ENCODE results near the gene LCMT1.
"Not testable (repeated sequence)": the region's sequence is repeated elsewhere in the genome, so short reads cannot be mapped to it uniquely, and the experiment has no call there.

Gene LCMT1

GRCh38 chr16:25111403-25112166, at the start of gene LCMT1:
TSS of gene LCMT1 (plus strand) at chr16:25111742. CDS start at chr16:25111884, 142 bp downstream.
- peak; percentile 83 for DNase-seq

GRCh38 chr16:25063102-25063501, 48.4 kb upstream of the LCMT1 start:
- no peak for DNase-seq

GRCh38 chr16:25063865-25064264, 47.7 kb upstream of the LCMT1 start:
- no peak for DNase-seq

- not testable (repeated sequence) for DNase-seq
Observed at GRCh38 chr16:25064281-25064680, 47.3 kb upstream of the LCMT1 start.

GRCh38 chr16:25064937-25065336, 46.6 kb upstream of the LCMT1 start:
- no peak for DNase-seq

- no peak for DNase-seq
Observed at GRCh38 chr16:25065899-25066298, 45.6 kb upstream of the LCMT1 start.

GRCh38 chr16:25066426-25066746, 45.2 kb upstream of the LCMT1 start:
- no peak for DNase-seq

GRCh38 chr16:25066747-25067631, 44.6 kb upstream of the LCMT1 start:
- peak; percentile 81 for DNase-seq

- DNase-seq = no peak
Observed at GRCh38 chr16:25073854-25074253, 37.7 kb upstream of the LCMT1 start.

- DNase-seq = no peak
Observed at GRCh38 chr16:25078386-25078978, 33.1 kb upstream of the LCMT1 start.

GRCh38 chr16:25079637-25080378, 31.7 kb upstream of the LCMT1 start:
- no peak for DNase-seq

GRCh38 chr16:25080420-25081131, 31.0 kb upstream of the LCMT1 start:
- DNase-seq = no peak

GRCh38 chr16:25081702-25082101, 29.8 kb upstream of the LCMT1 start:
- DNase-seq = no peak

- DNase-seq = no peak
Observed at GRCh38 chr16:25083065-25083464, 28.5 kb upstream of the LCMT1 start.

- no peak for DNase-seq
Observed at GRCh38 chr16:25083701-25084100, 27.8 kb upstream of the LCMT1 start.

- no peak for DNase-seq
Observed at GRCh38 chr16:25084797-25085196, 26.7 kb upstream of the LCMT1 start.

GRCh38 chr16:25087761-25088160, 23.8 kb upstream of the LCMT1 start:
- no peak for DNase-seq

GRCh38 chr16:25089351-25089750, 22.2 kb upstream of the LCMT1 start:
- DNase-seq = no peak

GRCh38 chr16:25092441-25092840, 19.1 kb upstream of the LCMT1 start:
- no peak for DNase-seq

- no peak for DNase-seq
Observed at GRCh38 chr16:25093208-25094061, 18.1 kb upstream of the LCMT1 start.

GRCh38 chr16:25094596-25094995, 16.9 kb upstream of the LCMT1 start:
- no peak for DNase-seq
